Lower leg skin (tissue), 3 donors: ENCODE data around the gene PRKAB2.

Experiments used
- CTCF ChIP-seq, 3 donors: fragments of 450-650 bp; IDR thresholded peaks; one replicate each; pipeline ENCODE4 v1.5.1; 2016; ENCODE audit warnings: antibody characterized with exemption in 3 of 3, mild to moderate bottlenecking in 3 of 3, moderate library complexity in 2 of 3
- POLR2A ChIP-seq, 2 donors: fragments of 450-650 bp; IDR thresholded peaks; one replicate each; pipeline ENCODE4 v1.6.1; 2016 to 2017; ENCODE audit warnings: antibody characterized with exemption in 2 of 2, mild to moderate bottlenecking in 1 of 2, moderate library complexity in 1 of 2

- TF ChIP-seq CTCF (IDR thresholded peaks at IDR 0.05) (no peak), POLR2A (IDR thresholded peaks at IDR 0.05) (no peak)
These were observed 41.0 kb upstream of the PRKAB2 start for GRCh38 chr1:147213271-147213670.
